Mesodermal cell (in vitro differentiated cells): ENCODE measurements around the gene KIRREL1.

Experiments used
- H3K27ac ChIP-seq: 2 replicates; pipeline ENCODE4 v1.7.0; 2013; ENCODE audit warnings: mild to moderate bottlenecking, low read depth, low read length, moderate library complexity; ENCODE audit not compliant: severe bottlenecking
- H3K36me3 ChIP-seq: 2 replicates; pipeline ENCODE4 v1.7.1; 2013; ENCODE audit warnings: mild to moderate bottlenecking, low read length, moderate library complexity; ENCODE audit not compliant: control insufficient read depth, insufficient read depth
- H3K4me1 ChIP-seq: one replicate; pipeline ENCODE4 v1.7.1; 2013; ENCODE audit warnings: mild to moderate bottlenecking, low read length; ENCODE audit not compliant: insufficient read depth, control insufficient read depth, poor library complexity, severe bottlenecking
- H3K4me3 ChIP-seq: 2 replicates; pipeline ENCODE4 v1.7.0; 2013; ENCODE audit warnings: low read length, control low read depth, mild to moderate bottlenecking; ENCODE audit not compliant: insufficient read depth, poor library complexity, severe bottlenecking; ENCODE audit errors: extremely low read depth
- H3K9me3 ChIP-seq: 2 replicates; pipeline ENCODE4 v1.7.1; 2013; ENCODE audit warnings: mild to moderate bottlenecking, low read length, moderate library complexity; ENCODE audit not compliant: control insufficient read depth
- WGBS, 2 experiments: methylation state at CpG; one replicate each; pipeline ENCODE4 v1.1.5; 2013; ENCODE audit warnings: missing lambda C conversion rate in 2 of 2; ENCODE audit not compliant: insufficient coverage in 2 of 2; 5-methylcytosine and 5-hydroxymethylcytosine counted together

KIRREL1 gene

DNA sequence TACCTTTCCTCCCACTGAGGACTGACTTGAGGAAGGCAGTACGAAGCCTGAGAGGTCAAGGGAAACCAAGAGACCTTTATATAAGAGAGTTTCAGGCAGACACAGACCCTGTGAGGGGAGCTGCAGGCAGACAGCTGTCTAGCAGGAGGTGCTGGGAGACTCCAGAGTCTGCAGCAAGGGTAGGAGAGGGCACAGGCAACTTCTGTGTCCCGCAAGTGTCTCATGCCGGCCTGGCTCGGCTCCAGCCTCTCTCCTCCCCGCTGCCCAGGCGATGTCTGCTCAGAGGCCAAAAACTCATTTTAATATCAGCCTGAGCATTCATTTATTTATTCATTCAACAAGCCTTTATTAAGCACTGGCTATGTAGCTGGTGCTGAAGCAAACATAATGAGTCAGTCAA, 83.0 kb downstream of the KIRREL1 start:
- peak overlapping the region; percentile 29 for H3K27ac ChIP-seq
- WGBS, 2 experiments, result 87 to 89% methylated on average over 2 to 6 of the region's 6 CpGs
- peaks cover 84% of the 10 kb centered on the region for H3K36me3 ChIP-seq

DNA sequence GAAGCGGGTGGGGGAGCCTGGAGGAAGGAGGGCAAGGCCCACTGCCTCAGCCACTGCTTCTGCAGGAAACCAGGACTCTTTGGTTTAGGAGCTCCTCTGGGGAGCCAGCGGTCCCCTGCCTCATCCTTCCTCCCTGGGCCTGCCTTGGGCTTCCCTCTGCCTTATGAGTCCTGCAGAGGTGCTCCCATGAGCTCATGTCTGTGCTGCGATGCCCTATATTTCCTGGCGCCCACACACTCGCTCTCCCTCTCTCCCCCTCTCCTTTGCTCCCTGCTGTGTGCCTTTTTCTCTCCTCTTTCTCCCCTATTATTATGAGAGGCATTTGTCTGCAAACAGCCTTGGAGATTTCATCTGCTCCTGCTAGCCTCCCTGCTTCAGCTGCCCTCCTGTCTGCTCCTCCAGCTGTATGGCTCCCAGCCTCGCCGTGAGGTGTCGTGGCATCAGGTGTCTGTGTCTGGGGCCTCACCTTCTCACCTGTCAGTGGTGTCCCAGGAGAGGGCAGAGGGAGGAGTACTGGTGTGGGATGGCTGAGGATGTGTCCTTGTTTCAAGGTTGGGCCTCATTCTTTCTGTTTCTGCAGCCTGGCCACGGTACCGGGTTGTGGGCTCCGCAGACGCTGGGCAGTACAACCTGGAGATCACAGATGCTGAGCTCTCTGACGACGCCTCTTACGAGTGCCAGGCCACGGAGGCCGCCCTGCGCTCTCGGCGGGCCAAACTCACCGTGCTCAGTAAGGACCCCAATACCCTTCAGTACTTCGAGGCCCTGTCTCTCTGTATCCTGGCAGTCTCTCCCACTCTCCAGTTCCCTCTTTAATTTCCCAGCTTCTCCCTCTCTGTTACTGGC, 84.2 kb downstream of the KIRREL1 start:
- Histone ChIP-seq H3K9me3 (no peaks in the 10 kb centered on the region), H3K36me3 (peaks cover 89% of the 10 kb centered on the region), H3K27ac (peak overlapping the region; percentile 23), H3K4me3 (no peak overlapping the region), H3K4me1 (peaks cover 21% of the 10 kb centered on the region)
- 85 to 89% methylated on average over 19 to 20 of the region's 22 CpGs for WGBS, 2 experiments

More for the DNA sequence above, 83.0 kb downstream of the KIRREL1 start:
- no peak overlapping the region for H3K4me3 ChIP-seq
- H3K9me3 ChIP-seq, result no peaks in the 10 kb centered on the region
- H3K4me1 ChIP-seq, result peaks cover 21% of the 10 kb centered on the region

- H3K36me3 ChIP-seq, result peaks cover 94% of the 10 kb centered on the region
- H3K4me3 ChIP-seq, result no peak overlapping the region
- H3K4me1 ChIP-seq, result peaks cover 21% of the 10 kb centered on the region
- 58 to 61% methylated on average over 2 to 4 of the region's 4 CpGs for WGBS, 2 experiments
- no peaks in the 10 kb centered on the region for H3K9me3 ChIP-seq
- H3K27ac ChIP-seq, result no peak overlapping the region
These were observed 85.2 kb downstream of the KIRREL1 start for GRCh38 chr1:158078569-158079080.

GRCh38 chr1:158080066-158080465, 86.6 kb downstream of the KIRREL1 start:
- no peak overlapping the region for H3K4me3 ChIP-seq
- H3K36me3 ChIP-seq, result peaks cover 93% of the 10 kb centered on the region
- 94 to 100% methylated on average over 1 to 3 of the region's 3 CpGs for WGBS, 2 experiments
- no peak overlapping the region for H3K27ac ChIP-seq
- peaks cover 18% of the 10 kb centered on the region for H3K4me1 ChIP-seq
- H3K9me3 ChIP-seq, result no peaks in the 10 kb centered on the region

GRCh38 chr1:158084336-158084735, 90.9 kb downstream of the KIRREL1 start:
- Histone ChIP-seq H3K4me1 (no peaks in the 10 kb centered on the region), H3K27ac (no peak overlapping the region), H3K4me3 (no peak overlapping the region), H3K36me3 (peaks cover 97% of the 10 kb centered on the region), H3K9me3 (no peaks in the 10 kb centered on the region)
- WGBS, 2 experiments, result 94% methylated on average over 3 to 8 of the region's 8 CpGs

DNA sequence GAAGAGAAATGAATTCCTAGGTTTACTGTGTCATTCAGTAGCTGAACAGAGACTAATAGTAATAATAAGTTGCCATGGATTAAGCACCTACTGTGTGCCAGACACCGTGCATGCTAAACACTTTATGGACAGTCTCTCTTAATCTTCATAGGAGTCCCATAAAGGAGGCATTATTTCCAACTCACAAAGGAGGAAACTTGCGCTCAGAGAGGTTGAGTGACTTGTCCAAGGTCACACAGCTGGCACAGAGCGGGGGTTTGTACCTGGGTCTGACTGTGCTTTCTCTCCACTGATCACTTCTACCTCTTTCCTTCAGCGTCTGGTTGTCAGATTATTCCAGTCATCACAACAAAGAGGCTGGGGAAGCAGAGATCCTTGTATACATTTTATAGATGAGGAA, 91.3 kb downstream of the KIRREL1 start:
- Histone ChIP-seq H3K4me3 (no peak overlapping the region), H3K27ac (no peak overlapping the region), H3K36me3 (peaks cover 97% of the 10 kb centered on the region), H3K9me3 (no peaks in the 10 kb centered on the region), H3K4me1 (no peaks in the 10 kb centered on the region)
- 85 to 94% methylated on average over 2 to 3 of the region's 4 CpGs for WGBS, 2 experiments

- WGBS, 2 experiments, result 72 to 85% methylated on average over 5 to 7 of the region's 9 CpGs
- Histone ChIP-seq H3K36me3 (peaks cover 95% of the 10 kb centered on the region), H3K27ac (no peak overlapping the region), H3K9me3 (no peaks in the 10 kb centered on the region), H3K4me3 (no peak overlapping the region), H3K4me1 (no peaks in the 10 kb centered on the region)
These were observed 94.0 kb downstream of the KIRREL1 start for GRCh38 chr1:158087320-158087927.

DNA sequence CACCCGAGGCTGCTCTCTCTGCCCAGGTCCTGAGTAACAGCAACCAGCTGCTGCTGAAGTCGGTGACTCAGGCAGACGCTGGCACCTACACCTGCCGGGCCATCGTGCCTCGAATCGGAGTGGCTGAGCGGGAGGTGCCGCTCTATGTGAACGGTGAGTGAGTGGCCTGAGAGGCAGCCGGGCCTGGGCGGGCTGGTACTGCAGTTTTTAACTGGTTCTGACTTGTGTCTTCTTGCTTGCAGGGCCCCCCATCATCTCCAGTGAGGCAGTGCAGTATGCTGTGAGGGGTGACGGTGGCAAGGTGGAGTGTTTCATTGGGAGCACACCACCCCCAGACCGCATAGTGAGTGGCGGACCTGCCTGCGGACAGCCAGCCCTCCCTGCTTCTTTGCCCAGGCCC, 96.0 kb downstream of the KIRREL1 start:
- peaks cover 97% of the 10 kb centered on the region for H3K36me3 ChIP-seq
- WGBS, 2 experiments, result 95 to 99% methylated on average over 15 to 16 of the region's 16 CpGs

DNA sequence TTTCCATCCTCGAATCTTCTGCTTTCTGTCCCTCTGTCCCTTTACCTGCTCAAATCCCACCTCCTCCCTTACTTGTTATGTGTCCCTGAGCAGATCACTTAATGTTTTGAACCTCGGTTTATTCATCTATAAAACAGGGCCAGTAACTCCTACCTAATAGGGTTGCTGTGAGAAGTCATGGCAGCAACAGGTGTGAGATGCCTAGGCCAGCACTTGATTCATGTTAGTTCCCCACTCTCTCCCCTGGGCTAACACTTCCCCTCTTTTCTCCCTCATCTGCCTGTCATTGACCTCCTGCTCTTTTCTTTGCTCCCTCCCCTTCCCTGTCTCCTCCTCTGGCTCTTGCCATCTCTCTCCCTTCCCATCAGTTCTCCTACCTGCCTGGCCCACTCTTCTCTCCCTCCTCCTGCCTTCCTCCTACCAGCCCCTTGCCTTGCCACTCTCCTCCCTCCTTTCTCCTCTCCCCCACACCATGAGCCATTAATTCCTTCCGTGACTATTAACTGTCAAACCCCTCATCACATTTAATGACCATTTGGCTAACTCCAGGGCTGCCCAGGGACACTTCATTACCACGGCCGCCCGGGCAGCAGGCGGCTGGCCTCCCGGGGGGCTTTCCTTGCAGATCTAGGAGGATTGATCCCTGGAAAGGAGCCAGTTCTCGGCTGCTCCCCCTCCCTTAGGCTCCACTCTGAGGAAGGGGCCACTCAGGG, 96.6 kb downstream of the KIRREL1 start:
- no peak overlapping the region for H3K4me3 ChIP-seq
- no peaks in the 10 kb centered on the region for H3K9me3 ChIP-seq
- 92% methylated on average over 8 to 9 of the region's 9 CpGs for WGBS, 2 experiments
- no peak overlapping the region for H3K27ac ChIP-seq
- H3K36me3 ChIP-seq, result peaks cover 97% of the 10 kb centered on the region
- no peaks in the 10 kb centered on the region for H3K4me1 ChIP-seq

More for the DNA sequence above, 96.0 kb downstream of the KIRREL1 start:
- no peaks in the 10 kb centered on the region for H3K9me3 ChIP-seq
- no peaks in the 10 kb centered on the region for H3K4me1 ChIP-seq
- no peak overlapping the region for H3K27ac ChIP-seq
- H3K4me3 ChIP-seq, result no peak overlapping the region

DNA sequence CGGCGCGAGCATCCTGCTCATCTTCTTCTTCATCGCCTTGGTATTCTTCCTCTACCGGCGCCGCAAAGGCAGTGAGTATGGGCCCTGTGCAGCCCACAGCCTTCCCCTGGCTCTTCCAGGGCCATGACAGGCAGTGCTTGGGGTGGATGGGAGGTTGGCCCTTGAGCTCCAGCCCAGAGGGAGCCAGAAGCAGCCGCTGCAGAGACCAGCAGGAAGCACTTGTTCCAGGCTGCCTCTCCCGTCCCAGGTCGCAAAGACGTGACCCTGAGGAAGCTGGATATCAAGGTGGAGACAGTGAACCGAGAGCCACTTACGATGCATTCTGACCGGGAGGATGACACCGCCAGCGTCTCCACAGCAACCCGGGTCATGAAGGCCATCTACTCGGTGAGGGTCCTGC, 99.9 kb downstream of the KIRREL1 start:
- Histone ChIP-seq H3K36me3 (peaks cover 90% of the 10 kb centered on the region), H3K4me1 (peaks cover 8% of the 10 kb centered on the region), H3K9me3 (no peaks in the 10 kb centered on the region), H3K4me3 (no peak overlapping the region), H3K27ac (no peak overlapping the region)
- WGBS, 2 experiments, result 96 to 97% methylated on average over 12 to 15 of the region's 18 CpGs
